ENCODE data around the gene RAB25. TPM values are rescaled to one million over a fixed set of nuclear protein-coding genes. Genes with fewer than 3 reads are reported as not detected.
"Not testable (repeated sequence)": the region's sequence is repeated elsewhere in the genome, so short reads cannot be mapped to it uniquely, and the experiment has no call there.

RAB25 gene
- total RNA-seq, 1 donor from 2014 or later: 58.0 TPM

GRCh38 chr1:156067262-156067661 lies 6.3 kb downstream of the RAB25 start:
- Histone ChIP-seq H3K4me1 (no peaks in the 10 kb centered on the region), H3K4me3 (no peak overlapping the region), H3K36me3 (peaks cover 8% of the 10 kb centered on the region), H3K9me3 (no peaks in the 10 kb centered on the region), H3K27ac (no peak overlapping the region), H3K27me3 (ENCODE audit: low read depth) (no peaks in the 10 kb centered on the region)
- ATAC-seq: no peak
- no peak for TF ChIP-seq CTCF (IDR thresholded peaks at IDR 0.05)
- DNase-seq: no peak
- intact Hi-C loops (cut with DNase I): no loop called here

DNA sequence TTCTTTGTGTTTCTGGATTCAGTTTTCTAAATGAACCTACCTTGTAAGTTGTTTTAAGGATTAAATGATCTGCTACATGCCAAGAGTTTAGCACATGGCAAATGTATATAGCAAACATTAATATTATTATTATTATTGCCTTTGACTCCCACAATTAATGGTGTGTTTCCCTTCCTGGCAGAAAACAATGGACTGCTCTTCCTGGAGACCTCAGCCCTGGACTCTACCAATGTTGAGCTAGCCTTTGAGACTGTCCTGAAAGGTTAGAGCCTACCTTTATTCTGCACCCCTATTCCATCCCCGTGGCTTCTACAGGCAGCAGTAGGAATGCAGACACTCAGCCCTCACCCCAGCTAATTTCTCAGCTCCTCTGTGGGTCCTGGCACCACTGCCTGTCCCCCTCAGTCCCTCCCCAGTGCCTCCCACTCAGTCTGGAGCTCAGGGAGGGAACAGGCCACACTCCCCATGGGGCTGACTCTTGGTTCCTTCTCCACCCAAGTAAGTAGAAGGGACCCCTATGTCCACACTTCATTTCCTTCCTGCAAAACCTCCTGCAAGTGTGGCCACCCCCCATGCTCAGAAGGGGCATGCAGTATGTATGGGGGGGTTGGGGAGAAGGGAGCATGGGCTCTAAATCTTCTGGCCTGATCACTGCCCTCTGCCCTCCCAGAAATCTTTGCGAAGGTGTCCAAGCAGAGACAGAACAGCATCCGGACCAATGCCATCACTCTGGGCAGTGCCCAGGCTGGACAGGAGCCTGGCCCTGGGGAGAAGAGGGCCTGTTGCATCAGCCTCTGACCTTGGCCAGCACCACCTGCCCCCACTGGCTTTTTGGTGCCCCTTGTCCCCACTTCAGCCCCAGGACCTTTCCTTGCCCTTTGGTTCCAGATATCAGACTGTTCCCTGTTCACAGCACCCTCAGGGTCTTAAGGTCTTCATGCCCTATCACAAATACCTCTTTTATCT lies 8.8 kb downstream of the RAB25 start:
- intact Hi-C loops (cut with DNase I): no loop called here
- peaks cover 2% of the 10 kb centered on the region for H3K4me1 ChIP-seq

DNA sequence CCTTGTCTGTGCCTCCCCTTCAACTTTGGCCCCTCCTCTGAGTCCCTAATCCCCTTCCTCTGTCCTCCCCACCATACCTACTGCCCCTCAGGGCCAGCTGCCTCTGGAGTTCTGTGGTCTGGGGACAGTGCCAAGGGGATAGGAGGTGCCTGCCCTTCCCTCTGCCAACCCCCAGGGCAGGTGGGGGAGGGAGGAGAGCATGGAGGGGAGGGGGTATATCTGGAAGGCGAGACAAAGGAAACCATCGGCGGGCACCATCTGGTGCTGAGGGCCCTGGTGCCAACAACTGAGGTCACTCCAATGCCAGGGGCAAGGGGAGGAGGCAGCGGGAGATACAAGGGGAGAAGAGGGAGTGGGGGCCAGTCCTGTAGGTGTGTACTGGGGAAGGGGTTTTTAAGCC lies 9.6 kb downstream of the RAB25 start:
- DNase-seq (no peak), ATAC-seq (no peak)
- H3K36me3 ChIP-seq: peaks cover 8% of the 10 kb centered on the region
- H3K27me3 ChIP-seq (ENCODE audit: low read depth): no peaks in the 10 kb centered on the region
- H3K9me3 ChIP-seq: no peaks in the 10 kb centered on the region
- no peak for TF ChIP-seq CTCF (IDR thresholded peaks at IDR 0.05)
- intact Hi-C loops (cut with DNase I): no loop called here
- no peak overlapping the region for H3K4me3 ChIP-seq
- peaks cover 10% of the 10 kb centered on the region for H3K4me1 ChIP-seq
- no peak overlapping the region for H3K27ac ChIP-seq

More for the DNA sequence above, 8.8 kb downstream of the RAB25 start:
- DNase-seq (no peak), ATAC-seq (no peak)
- no peak for TF ChIP-seq CTCF (IDR thresholded peaks at IDR 0.05)
- no peak overlapping the region for H3K4me3 ChIP-seq
- H3K36me3 ChIP-seq: peaks cover 8% of the 10 kb centered on the region
- no peaks in the 10 kb centered on the region for H3K9me3 ChIP-seq
- peak overlapping the region; percentile 31 for H3K27ac ChIP-seq
- H3K27me3 ChIP-seq (ENCODE audit: low read depth): no peaks in the 10 kb centered on the region

- not testable (repeated sequence) for DNase-seq, ATAC-seq
Measured at GRCh38 chr1:156071332-156071816, 10.4 kb downstream of the RAB25 start.

GRCh38 chr1:156072251-156072650 lies 11.3 kb downstream of the RAB25 start:
- ATAC-seq (no peak), DNase-seq (no peak)
- Histone ChIP-seq H3K4me1 (peaks cover 19% of the 10 kb centered on the region), H3K36me3 (peaks cover 8% of the 10 kb centered on the region), H3K9me3 (no peaks in the 10 kb centered on the region), H3K27me3 (ENCODE audit: low read depth) (no peaks in the 10 kb centered on the region), H3K27ac (no peak overlapping the region), H3K4me3 (no peak overlapping the region)
- no peak for TF ChIP-seq CTCF (IDR thresholded peaks at IDR 0.05)
- intact Hi-C loops (cut with DNase I): no loop called here

More at GRCh38 chr1:156071332-156071816, 10.4 kb downstream of the RAB25 start:
- H3K27ac ChIP-seq; H3K4me3 ChIP-seq; intact Hi-C loops (cut with DNase I); H3K27me3 ChIP-seq (ENCODE audit: low read depth); H3K36me3 ChIP-seq; H3K9me3 ChIP-seq: not testable (repeated sequence)
- peaks cover 18% of the 10 kb centered on the region for H3K4me1 ChIP-seq

DNA sequence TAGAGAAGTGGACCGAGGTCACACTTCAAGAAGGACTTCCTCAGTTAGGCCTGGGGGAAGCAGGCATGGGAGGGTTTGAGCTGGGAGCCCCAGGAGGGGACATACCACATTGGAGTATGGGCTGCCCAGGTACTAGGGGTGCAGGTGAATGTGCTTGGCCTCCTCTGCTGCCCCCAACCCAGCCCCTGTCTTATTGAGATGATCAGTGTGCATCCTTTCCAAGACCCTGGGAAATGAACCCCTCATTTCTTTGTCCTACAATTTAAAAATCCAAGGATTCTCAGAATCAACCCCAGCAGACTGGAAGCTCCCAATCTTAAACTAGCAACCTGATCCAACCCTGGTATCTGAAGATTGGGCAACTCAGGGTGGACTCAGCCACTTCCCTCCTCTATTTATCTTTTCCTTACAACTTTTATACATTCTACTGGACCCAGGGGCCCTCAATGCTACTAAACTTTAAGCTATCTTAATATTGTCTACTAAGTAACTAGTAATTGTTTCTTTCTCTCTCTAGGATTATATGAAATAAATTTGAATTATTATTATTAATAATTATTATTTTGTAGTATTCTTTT lies 12.2 kb downstream of the RAB25 start:
- ATAC-seq (no peak), DNase-seq (no peak)
- Histone ChIP-seq H3K4me3 (no peak overlapping the region), H3K4me1 (peaks cover 19% of the 10 kb centered on the region), H3K36me3 (peaks cover 8% of the 10 kb centered on the region), H3K27me3 (ENCODE audit: low read depth) (no peaks in the 10 kb centered on the region), H3K27ac (no peak overlapping the region), H3K9me3 (no peaks in the 10 kb centered on the region)
- TF ChIP-seq CTCF (IDR thresholded peaks at IDR 0.05): no peak
- intact Hi-C loops (cut with DNase I): no loop called here

All from lower lobe of right lung (tissue), 2 donors.